DMS114 treated with DMSO at 0.1 percent for 48 hours (cell line): ENCODE measurements around the gene HDDC2.

Source experiments
- DNase-seq: peaks from one replicate; lab custom pipeline; 2025; ENCODE audit not compliant: unreplicated experiment; lab: John Stamatoyannopoulos, UW

HDDC2 gene

DNA sequence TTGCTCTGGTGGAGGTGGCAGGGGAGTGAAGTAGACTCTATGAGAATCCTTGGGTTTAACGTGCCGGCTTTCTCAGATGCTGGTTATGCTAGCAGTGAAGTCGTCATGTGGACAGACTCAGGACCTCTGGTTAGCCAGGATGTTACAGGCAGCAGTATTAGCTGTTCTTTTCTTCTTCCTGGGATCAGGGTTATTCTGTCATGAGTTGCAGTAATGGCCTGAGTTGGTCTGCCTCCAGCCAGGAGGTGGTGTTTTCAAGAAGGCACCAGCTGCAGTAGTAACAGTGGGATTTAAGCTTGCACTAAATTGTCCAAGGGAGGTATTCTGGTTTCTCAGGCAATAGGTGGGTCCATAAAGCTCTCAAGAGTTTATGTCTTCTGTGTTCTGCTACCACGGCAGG lies 56.7 kb downstream of the HDDC2 start:
- no peak for DNase-seq

GRCh38 chr6:125237764-125238163 lies 64.0 kb downstream of the HDDC2 start:
- no peak for DNase-seq

- DNase-seq = no peak
Observed at GRCh38 chr6:125236536-125237327, 65.0 kb downstream of the HDDC2 start.

GRCh38 chr6:125233202-125233601 lies 68.6 kb downstream of the HDDC2 start:
- no peak for DNase-seq

GRCh38 chr6:125232466-125232865 lies 69.3 kb downstream of the HDDC2 start:
- no peak for DNase-seq

- DNase-seq = no peak
Observed at GRCh38 chr6:125231574-125232343, 70.0 kb downstream of the HDDC2 start.

- DNase-seq = no peak
Observed at GRCh38 chr6:125231133-125231532, 70.6 kb downstream of the HDDC2 start.

DNA sequence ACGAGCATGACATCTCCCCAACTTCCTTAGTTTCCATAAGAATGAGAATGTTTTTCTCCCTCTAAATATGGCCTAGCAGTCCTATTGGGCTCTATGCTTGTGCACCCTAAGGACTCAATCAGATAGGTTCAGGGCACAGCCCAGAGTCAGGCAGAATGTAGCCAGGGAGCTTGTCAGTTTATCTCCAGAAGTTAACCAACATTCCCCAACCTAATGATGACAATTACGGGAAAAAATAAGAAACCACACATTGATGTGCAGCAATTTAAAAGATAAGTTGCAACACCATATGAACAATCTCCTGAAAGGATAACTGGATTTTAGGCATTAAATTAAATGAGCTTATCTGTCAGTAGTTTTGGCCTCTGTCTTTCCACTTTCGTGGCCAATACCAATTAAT lies 71.1 kb downstream of the HDDC2 start:
- DNase-seq = no peak

- DNase-seq = no peak
Observed at GRCh38 chr6:125228981-125229479, 72.7 kb downstream of the HDDC2 start.

DNA sequence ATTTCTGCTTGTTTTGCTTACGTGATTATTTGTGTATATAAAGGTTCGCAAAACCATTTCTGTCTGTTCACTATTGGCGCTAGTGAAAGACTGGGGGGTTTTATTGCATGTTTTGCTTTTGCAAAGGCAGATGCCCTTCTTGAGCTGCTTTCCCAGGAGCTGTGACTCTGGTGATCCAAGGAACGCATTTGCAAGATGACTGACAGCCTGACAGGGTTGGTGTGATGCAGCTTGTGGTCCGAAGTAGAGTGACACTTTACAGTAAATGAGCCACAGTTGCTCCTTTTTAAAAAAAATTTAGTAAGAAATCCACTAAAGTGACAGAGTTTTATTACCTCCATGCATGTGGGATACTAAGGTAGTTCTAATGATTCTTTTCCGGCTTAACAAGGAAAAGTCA lies 74.5 kb downstream of the HDDC2 start:
- no peak for DNase-seq
